CD4-positive, alpha-beta T cell treated with Interleukin-15 for 4 hours (primary cell): ENCODE data around the gene ACKR3.

Experiments
- DNase-seq: peaks from one replicate; pipeline ENCODE4 v3.0.0-alpha.2; 2020; ENCODE audit warnings: low spot score

ACKR3 gene

GRCh38 chr2:236629961-236630872 lies 60.6 kb downstream of the ACKR3 start:
- DNase-seq, result no peak

- no peak for DNase-seq
These were observed 61.7 kb downstream of the ACKR3 start for GRCh38 chr2:236631281-236631855.

DNA sequence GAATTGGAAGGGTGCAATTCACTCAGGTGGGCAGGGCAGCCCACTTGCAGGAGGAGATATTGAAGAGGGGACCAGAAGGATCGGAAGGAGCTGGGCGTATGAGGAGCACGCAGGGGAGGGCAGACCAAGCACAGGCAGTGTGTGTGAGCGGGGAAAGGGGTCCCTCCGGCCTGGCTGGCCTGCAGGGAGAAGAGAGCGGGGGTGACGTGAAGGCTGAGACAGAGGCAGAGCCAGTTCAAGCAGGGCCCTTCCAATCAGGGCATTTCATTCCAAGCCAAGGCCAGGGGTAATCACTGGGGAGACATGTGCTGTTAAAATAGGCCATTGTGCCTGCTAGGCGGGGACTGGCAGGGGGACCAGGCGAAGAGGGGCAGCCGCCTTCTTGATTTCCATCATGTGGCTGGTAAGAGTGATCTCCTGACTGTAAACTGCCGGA lies 62.2 kb downstream of the ACKR3 start:
- DNase-seq, result no peak
